Dermis blood vessel endothelial cell (primary cell): ENCODE measurements around the gene MAGEB17. TPM values are rescaled to one million over a fixed set of nuclear protein-coding genes. Genes with fewer than 3 reads are reported as not detected.
A peak's percentile ranks its signal among the peaks of the same experiment; 100 is the strongest.
"Not testable (repeated sequence)": the region's sequence is repeated elsewhere in the genome, so short reads cannot be mapped to it uniquely, and the experiment has no call there.

Experiments
- DNase-seq: peaks from one replicate; pipeline ENCODE4 v3.0.0; 2010
- total RNA-seq: library from RNA; depleted of rRNA; stranded (reverse); fragments of >200 nt; gene quantifications from 2 replicates; pipeline ENCODE4 v1.2.3, GENCODE V29; 2014

MAGEB17 gene, protein sequence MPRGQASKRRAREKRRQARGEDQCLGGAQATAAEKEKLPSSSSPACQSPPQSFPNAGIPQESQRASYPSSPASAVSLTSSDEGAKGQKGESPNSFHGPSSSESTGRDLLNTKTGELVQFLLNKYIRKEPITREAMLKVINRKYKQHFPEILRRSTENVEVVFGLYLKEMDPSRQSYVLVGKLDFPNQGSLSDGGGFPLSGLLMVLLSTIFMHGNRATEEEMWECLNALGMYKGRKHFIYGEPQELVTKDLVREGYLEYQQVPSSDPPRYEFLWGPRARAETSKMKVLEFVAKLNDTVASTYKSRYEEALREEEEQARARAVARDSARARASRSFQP
- not detected in 2 replicates for total RNA-seq

DNA sequence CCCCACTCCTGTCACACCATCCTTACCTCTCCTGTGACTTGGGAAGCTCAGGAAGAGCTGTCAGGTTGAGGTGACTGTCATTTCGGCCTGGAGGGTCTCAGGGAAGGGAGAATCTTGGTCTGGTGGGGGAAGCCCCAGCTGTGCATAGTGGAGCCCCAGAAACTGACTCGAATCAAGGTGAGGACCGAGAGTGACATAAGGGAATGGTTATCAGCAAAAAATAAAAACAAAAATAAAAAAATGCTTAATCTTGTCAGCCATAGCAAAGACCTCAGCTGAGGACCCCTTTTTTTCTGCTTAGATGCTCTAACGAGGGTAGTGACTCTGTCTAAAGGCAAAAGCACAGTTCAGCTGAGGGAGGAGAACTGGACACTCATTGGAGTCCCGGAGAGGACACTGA is at the start of gene MAGEB17:
TSS of gene MAGEB17 (plus strand) at position 301 of the 400 bp plus-strand sequence. CDS start 2,902 bp downstream, outside the sequence.
- DNase-seq: no peak

DNA sequence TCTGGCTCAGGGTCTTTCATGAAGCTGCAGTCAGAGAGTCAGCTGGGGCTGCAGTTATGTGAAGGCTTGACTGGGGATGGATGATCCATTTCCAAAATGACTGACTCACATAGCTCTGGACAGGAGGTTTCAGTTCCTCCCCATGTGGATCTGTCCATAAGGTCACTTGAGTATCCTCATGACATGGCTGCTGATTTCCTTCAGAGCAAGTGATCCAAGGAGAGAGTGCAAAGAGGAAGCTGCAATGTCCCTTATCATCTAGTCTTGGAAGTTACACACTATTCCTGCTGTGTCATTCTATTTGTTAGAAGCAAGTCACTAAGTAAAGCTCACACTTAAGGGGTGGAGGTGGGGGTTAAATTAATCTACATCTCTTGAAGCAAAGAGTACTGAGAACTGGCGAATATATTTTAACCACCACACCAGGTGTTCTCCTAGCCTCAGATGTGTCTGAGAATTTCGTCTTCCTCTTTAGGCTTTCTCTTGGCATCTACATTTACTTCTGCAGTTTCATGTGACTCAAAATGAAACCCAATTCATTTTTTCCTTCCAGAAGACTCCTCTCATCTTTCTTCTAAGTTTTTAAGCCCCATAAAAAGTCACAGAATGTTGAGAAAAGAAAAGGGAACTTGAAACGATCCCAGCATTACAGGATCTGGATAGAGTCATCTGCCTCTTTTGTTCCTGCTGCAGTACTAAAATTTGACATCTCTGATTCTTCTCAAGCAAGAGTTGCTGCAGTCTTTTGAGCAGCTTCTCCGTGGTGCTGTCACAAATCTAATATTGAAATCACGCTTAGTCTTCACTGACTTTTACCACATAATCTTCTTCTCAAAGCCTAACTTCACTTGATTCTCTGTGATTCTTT is 47.7 kb upstream of the MAGEB17 start:
- DNase-seq: no peak

GRCh38 chrX:16120431-16120830 is 46.9 kb upstream of the MAGEB17 start:
- no peak for DNase-seq

GRCh38 chrX:16123222-16123786 is 44.0 kb upstream of the MAGEB17 start, which contains the start of gene GRPR:
TSS of gene GRPR (plus strand) at chrX:16123565. CDS start at chrX:16123954, 389 bp downstream.
- DNase-seq: peak; percentile 85

DNA sequence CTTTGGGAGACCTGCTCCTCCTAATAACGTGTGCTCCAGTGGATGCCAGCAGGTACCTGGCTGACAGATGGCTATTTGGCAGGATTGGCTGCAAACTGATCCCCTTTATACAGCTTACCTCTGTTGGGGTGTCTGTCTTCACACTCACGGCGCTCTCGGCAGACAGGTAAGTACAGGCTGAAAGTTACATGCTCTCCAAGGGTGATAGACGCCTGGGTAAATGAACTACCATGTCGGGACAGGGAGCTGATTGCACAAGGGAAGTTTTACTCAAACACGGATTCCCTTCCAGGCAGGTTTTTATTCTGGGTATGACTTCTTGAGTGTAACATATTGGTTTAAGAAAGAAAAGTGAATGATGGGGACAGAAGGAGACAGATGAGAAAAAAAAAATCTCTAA is 43.1 kb upstream of the MAGEB17 start:
- DNase-seq: no peak

DNA sequence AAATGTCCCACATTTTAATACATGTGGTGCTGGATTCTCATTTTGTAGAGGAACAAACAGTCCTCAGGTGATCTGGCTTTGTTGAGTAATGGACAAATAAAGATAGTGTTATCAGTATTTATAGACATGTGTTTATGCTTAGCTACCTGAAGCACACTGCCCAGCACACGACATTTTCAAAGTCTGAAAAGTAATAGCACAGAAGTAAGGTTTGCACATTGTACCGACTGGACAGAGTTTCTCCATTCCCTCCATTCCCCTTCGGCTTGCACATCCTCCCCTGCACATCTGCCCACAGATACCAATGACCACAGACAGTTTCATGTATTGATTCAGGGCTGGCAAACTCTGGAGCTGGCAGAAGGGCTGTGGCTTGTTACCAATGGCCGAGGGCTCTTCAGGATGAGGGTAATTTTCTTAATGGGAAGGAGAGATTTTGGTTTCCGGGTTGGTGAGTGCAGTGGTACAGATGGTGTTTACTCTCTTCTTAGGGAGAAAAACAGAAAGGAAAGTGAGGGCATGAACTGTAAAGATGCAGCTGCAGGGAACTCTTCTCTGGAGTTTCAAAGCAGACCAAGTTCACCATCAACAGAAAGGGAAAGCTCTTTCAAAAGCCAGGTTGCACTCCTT is 41.6 kb upstream of the MAGEB17 start:
- no peak for DNase-seq

DNA sequence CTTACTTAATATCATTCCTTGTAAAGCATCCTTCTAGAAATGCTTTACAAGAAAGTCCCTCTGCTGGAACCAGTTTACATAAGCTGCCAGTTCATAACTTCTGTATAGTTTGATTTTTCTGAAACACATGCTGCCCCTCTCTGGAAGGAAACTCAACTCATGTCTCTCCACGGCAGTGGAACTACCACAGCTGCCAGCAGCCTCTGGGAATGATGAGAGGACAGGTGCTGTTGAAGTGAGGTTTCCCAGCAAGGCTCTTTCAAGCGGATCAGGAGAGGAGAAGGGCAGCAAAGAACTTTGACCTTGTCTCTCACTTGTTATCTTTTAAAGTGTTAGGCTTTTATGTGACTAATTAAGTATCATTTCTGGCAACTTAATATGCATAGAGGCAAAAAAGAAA is 36.6 kb upstream of the MAGEB17 start:
- no peak for DNase-seq

GRCh38 chrX:16134936-16135335 is 32.3 kb upstream of the MAGEB17 start:
- no peak for DNase-seq

GRCh38 chrX:16136080-16136479 is 31.2 kb upstream of the MAGEB17 start:
- DNase-seq: no peak

DNA sequence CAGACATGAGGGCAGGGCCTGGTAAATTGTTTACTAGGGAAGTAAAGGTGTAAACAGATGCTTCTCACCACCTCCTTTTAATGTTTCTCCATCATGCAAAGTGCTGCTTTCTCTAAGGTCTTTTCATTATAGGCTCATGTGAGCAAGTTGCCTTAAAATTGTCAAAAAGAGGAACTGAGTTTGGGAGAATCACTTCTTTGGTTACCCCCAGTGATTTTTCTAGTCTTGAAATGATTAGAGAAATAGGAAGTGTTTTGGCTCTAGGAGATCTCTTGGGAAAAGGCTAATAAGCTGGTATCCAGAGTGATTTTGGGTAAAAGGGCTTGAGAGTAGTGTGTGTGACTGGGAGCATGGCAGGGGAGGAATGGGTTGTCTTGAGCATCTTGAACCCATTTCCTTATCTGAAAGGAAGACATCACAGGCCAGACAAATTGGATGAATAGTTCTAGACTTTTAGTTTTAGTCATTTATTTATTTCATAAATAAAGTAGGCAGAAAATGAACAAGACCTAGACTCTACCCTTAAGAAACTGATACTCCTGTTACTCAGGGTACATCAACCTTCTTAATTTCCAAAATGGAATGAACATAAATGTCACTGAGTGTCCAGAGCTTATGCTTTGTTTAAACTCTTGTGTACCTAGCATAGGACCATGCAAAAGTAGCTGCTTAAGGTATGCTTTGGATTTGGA is 29.7 kb upstream of the MAGEB17 start:
- DNase-seq: no peak

- DNase-seq: peak; percentile 31
These were observed 29.2 kb upstream of the MAGEB17 start for GRCh38 chrX:16138108-16138427.

GRCh38 chrX:16140448-16140847 is 26.8 kb upstream of the MAGEB17 start:
- DNase-seq: no peak

DNA sequence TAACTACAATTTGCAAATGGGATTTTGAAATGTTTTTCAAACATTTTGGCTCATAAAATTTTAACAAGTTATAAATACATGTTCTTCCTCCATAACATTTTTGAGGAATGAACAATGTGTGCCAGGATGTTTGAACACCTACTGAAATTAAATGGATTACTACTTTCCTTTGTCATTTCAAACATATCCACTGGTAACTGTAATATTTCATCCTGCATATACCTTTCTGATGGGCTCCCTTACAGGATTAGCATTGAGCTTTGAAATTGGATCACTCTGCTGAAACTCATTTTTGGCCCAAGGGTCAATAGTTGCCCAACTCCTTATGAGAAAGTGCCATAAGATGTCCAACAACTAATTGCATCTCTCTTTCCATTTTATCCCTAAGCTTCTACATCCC is 26.3 kb upstream of the MAGEB17 start:
- DNase-seq: no peak

DNA sequence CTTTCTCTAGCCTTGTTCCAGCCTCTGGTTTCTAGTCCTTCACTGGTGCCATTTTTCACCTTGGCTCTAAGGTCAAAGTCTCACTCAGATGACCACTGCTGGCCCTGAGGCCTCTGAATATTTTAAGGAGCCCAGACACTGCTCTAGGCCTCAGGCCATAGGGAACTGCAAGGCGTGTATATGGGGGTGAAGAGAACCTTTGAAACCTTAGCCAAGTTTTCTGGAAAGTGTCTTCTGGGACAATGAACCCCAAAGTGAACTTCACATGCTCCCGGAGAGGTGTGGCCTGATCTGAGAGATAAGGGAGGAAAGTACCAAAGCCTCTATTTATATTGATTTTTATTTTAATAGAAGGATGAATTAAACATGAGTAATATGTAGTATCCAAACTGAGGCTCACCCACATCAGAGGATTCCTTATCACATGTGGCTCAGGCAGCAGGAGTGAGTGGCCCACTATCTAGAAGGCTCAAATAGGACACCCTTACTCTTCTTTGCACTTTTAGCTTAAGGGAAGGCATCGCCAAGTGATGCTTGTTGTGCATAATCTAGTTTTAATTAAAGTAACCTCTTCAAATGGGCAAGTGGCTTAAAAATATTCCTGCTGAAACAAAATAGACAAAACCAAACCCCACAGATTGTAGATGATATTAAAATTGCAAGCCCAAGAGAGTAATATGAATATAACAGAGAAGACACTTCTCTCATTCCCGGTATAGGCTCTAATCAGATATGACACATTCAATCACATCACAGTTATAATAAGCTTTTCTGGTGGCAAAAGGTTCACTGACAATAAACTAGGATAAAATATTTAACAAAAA is 25.6 kb upstream of the MAGEB17 start:
- no peak for DNase-seq

- no peak for DNase-seq
These were observed 25.1 kb upstream of the MAGEB17 start for GRCh38 chrX:16142246-16142558.

DNA sequence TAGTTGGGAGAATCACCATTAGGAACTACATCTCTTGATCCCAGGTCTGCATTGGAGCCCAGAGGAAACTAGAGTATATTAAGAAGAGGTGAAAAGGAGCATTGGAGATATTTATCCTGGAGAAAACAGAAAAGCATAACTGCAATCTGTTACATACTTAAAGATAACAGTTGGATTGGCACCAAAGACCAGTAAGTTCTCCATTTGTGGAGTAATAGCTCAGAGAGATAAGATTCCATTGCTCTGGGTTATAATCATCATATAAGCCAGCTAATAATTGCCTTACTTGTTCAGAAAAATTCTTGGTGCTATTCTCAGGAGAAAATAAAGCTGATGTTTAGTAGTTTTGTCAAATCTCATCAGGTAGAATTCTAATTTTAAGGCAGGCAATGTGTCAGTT is 23.3 kb upstream of the MAGEB17 start:
- DNase-seq: no peak

DNA sequence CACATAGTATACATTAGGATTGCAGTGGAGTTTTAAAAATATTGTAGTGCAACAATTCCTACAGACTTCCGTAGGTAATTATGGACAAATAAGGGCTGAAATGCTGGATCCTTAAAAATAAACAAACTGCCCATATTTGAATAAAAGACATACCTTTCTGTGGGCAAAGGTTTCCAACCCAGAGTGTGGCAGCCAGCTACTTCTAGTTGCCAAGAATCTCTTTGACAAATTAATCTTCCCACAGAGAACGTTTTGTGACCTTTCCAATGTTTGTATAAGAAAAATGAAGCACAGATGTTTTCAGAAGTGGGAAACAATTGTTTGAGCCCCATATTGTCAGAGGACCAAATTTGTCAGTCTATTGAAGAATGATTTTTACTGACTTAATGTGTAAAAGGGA is 22.9 kb upstream of the MAGEB17 start:
- no peak for DNase-seq

DNA sequence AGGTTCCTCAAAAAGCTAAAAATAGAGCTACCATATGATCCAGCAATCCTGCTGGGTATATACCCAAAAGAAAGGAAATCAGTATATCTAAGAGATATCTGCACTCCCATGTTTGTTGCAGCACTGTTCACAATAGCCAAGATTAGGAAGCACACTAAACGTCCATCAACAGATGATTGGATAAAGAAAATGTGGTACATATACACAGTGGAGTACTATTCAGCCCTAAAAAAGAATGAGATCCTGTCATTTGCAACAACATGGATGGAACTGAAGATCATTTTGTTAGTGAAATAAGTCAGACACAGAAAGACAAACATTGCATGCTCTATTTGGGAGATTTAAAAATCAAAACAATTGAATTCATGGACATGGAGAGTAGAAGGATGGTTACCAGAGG is 22.2 kb upstream of the MAGEB17 start:
- DNase-seq: not testable (repeated sequence)

- DNase-seq: no peak
These were observed 21.6 kb upstream of the MAGEB17 start for GRCh38 chrX:16145656-16146055.

- no peak for DNase-seq
These were observed 18.4 kb upstream of the MAGEB17 start for GRCh38 chrX:16148896-16149295.

- DNase-seq: no peak
These were observed 11.6 kb upstream of the MAGEB17 start for GRCh38 chrX:16155581-16156096.
